Esophagus squamous epithelium (tissue), 4 donors: ENCODE data around the gene G0S2.
"Not testable (repeated sequence)": the region's sequence is repeated elsewhere in the genome, so short reads cannot be mapped to it uniquely, and the experiment has no call there.

Experiments used
- CTCF ChIP-seq, 6 experiments: fragments of 450-650 bp in 4 of 6; fragments of 200-600 bp in 2 of 6; sonication (generic) in 2 of 6; IDR thresholded peaks; one replicate each; pipeline ENCODE4 v1.5.1; 2016 to 2019; ENCODE audit warnings: antibody characterized with exemption in 6 of 6, mild to moderate bottlenecking in 4 of 6, moderate library complexity in 4 of 6
- POLR2A ChIP-seq, 4 donors: fragments of 450-650 bp; IDR thresholded peaks; one replicate each; pipeline ENCODE4 v1.6.1; 2017; ENCODE audit warnings: antibody characterized with exemption in 4 of 4, mild to moderate bottlenecking in 4 of 4, moderate library complexity in 3 of 4

- TF ChIP-seq CTCF, POLR2A (IDR thresholded peaks at IDR 0.05): not testable (repeated sequence)
These were observed 25.5 kb downstream of the G0S2 start for GRCh38 chr1:209700686-209701085.
